RWPE2 (cell line): ENCODE results near the gene KCNA4.

Experiments used
- ATAC-seq: fragments of 200-7000 bp; cut with Tn5 transposase; 3 replicates; pipeline ENCODE4 v1.9.1; 2021; ENCODE audit warnings: low read depth
- DNase-seq: peaks from one replicate; pipeline ENCODE4 v3.0.0-alpha.2; 2020; ENCODE audit warnings: low spot score
- H3K27ac ChIP-seq: fragments of 450-650 bp; 2 replicates; pipeline ENCODE4 v1.5.1; 2017; ENCODE audit warnings: mild to moderate bottlenecking; ENCODE audit not compliant: poor library complexity, severe bottlenecking
- H3K27me3 ChIP-seq: fragments of 250-450 bp; sonication (Bioruptor Pico); 2 replicates; pipeline ENCODE4 v1.5.1; 2021; ENCODE audit warnings: mild to moderate bottlenecking, moderate library complexity; ENCODE audit not compliant: insufficient read depth, poor library complexity, severe bottlenecking
- H3K36me3 ChIP-seq: fragments of 250-450 bp; sonication (Bioruptor Pico); 2 replicates; pipeline ENCODE4 v1.5.1; 2020; ENCODE audit warnings: low read depth, mild to moderate bottlenecking, moderate library complexity
- H3K4me1 ChIP-seq: fragments of 250-450 bp; sonication (Bioruptor Pico); 2 replicates; pipeline ENCODE4 v1.5.1; 2021; ENCODE audit warnings: mild to moderate bottlenecking, moderate library complexity; ENCODE audit not compliant: insufficient read depth, poor library complexity, severe bottlenecking
- H3K4me3 ChIP-seq: fragments of 250-450 bp; sonication (Bioruptor Pico); 2 replicates; pipeline ENCODE4 v1.5.1; 2021; ENCODE audit warnings: mild to moderate bottlenecking, moderate library complexity; ENCODE audit not compliant: severe bottlenecking
- H3K9me3 ChIP-seq: fragments of 250-450 bp; sonication (Bioruptor Pico); 2 replicates; pipeline ENCODE4 v1.5.1; 2021; ENCODE audit warnings: mild to moderate bottlenecking, moderate library complexity; ENCODE audit not compliant: severe bottlenecking
- TF ChIP-seq, protein P1 (sequence below): fragments of 450-650 bp; IDR thresholded peaks from one replicate; pipeline ENCODE4 v1.5.1; 2017; ENCODE audit warnings: mild to moderate bottlenecking, moderate library complexity; ENCODE audit not compliant: poor library complexity, severe bottlenecking

The KCNA4 gene

DNA sequence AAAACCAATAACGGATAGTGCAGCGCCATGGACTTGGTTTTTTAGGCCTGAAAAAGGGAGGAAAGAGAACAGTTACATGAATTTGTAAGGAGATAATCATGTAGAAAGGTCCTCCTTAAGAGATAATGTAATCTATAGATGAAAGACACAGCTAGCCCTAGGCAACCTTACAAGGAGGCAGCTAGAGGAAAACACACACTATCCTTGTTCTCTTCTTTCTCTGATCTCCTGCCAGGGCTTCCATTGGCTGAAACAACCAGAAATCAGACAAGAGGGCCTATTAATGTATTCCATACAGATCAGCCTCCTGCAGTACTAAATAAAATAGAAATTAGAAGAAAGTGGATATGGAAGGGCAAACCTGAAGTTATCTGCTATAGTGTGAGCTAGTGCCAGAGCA is 53.0 kb downstream of the KCNA4 start:
- H3K4me3 ChIP-seq: no peak overlapping the region
- TF ChIP-seq, protein P1, sequence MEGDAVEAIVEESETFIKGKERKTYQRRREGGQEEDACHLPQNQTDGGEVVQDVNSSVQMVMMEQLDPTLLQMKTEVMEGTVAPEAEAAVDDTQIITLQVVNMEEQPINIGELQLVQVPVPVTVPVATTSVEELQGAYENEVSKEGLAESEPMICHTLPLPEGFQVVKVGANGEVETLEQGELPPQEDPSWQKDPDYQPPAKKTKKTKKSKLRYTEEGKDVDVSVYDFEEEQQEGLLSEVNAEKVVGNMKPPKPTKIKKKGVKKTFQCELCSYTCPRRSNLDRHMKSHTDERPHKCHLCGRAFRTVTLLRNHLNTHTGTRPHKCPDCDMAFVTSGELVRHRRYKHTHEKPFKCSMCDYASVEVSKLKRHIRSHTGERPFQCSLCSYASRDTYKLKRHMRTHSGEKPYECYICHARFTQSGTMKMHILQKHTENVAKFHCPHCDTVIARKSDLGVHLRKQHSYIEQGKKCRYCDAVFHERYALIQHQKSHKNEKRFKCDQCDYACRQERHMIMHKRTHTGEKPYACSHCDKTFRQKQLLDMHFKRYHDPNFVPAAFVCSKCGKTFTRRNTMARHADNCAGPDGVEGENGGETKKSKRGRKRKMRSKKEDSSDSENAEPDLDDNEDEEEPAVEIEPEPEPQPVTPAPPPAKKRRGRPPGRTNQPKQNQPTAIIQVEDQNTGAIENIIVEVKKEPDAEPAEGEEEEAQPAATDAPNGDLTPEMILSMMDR: no peak
- no peak for DNase-seq
- no peak overlapping the region for H3K27ac ChIP-seq
- no peaks in the 10 kb centered on the region for H3K36me3 ChIP-seq
- no peaks in the 10 kb centered on the region for H3K9me3 ChIP-seq
- H3K4me1 ChIP-seq: no peaks in the 10 kb centered on the region
- no peak for ATAC-seq
- H3K27me3 ChIP-seq: no peaks in the 10 kb centered on the region

DNA sequence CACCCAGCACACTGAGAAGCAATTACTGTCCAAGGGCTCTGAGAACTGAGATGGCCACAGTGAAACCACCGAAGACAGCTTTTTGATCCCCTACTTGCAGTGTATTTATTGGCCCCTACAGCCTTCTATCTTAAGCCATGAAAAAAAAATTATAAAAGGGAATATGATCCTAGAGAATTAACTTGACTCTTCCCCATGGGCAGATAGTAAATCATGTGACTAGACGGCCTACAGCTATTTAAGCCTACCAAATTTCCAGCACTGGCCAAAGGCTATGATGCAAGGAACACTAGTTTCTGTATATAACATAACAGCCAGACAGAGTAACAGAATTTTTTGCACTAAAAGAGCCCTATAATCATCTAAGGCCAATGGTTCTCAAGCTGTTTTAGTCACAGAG is 53.8 kb downstream of the KCNA4 start:
- Histone ChIP-seq H3K4me1 (no peaks in the 10 kb centered on the region), H3K4me3 (no peak overlapping the region), H3K36me3 (no peaks in the 10 kb centered on the region), H3K27me3 (no peaks in the 10 kb centered on the region), H3K27ac (no peak overlapping the region), H3K9me3 (no peaks in the 10 kb centered on the region)
- ATAC-seq (no peak), DNase-seq (no peak)
- TF ChIP-seq, protein P1: no peak

DNA sequence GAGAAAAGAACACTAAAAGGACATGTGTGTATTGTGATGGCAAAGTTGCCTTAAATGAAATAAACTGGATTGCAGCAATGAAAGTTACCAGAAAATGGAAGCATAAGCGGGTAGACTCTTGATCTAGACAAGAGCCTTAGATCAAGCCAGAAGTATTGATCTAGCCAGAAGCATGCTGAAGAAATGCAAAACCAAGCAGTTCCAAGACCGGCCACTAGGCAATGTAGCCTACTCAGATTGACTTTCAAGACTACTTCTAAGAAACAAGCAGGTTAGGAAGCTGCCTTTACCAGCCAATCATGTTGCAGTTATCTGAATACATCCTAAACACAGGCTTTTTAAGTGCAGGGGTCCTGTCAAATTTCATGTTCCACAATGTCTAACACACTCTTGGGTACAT is 54.6 kb downstream of the KCNA4 start:
- DNase-seq (no peak), ATAC-seq (no peak)
- H3K27me3 ChIP-seq: no peaks in the 10 kb centered on the region
- no peaks in the 10 kb centered on the region for H3K36me3 ChIP-seq
- H3K4me1 ChIP-seq: no peaks in the 10 kb centered on the region
- TF ChIP-seq, protein P1: peak; percentile 31
- no peak overlapping the region for H3K27ac ChIP-seq
- H3K9me3 ChIP-seq: no peaks in the 10 kb centered on the region
- no peak overlapping the region for H3K4me3 ChIP-seq
